DND-41 (cell line): ENCODE results near the gene NEK2.
"Not testable (repeated sequence)": the region's sequence is repeated elsewhere in the genome, so short reads cannot be mapped to it uniquely, and the experiment has no call there.

Source experiments
- ATAC-seq: fragments of 200-7000 bp; cut with Tn5 transposase; 3 replicates; pipeline ENCODE4 v1.9.1; 2021; ENCODE audit warnings: low read depth; ENCODE audit not compliant: insufficient read depth
- DNase-seq: peaks from one replicate; pipeline ENCODE4 v3.0.0-alpha.2; 2020
- H2AFZ ChIP-seq: 2 replicates; pipeline ENCODE4 v1.6.0; 2012; ENCODE audit warnings: low read depth, low read length
- H3K27ac ChIP-seq: 2 replicates; pipeline ENCODE4 v1.5.1; 2012; ENCODE audit warnings: low read length, inconsistent platforms
- H3K27me3 ChIP-seq: fragments of 200-600 bp; sonication (generic); 2 replicates; pipeline ENCODE4 v1.6.0; 2012; ENCODE audit warnings: low read length, mild to moderate bottlenecking, inconsistent platforms; ENCODE audit not compliant: insufficient read depth, poor library complexity
- H3K36me3 ChIP-seq: 2 replicates; pipeline ENCODE4 v1.5.1; 2012; ENCODE audit warnings: low read length, inconsistent platforms; ENCODE audit not compliant: insufficient read depth
- H3K4me1 ChIP-seq: 2 replicates; pipeline ENCODE4 v1.5.1; 2012; ENCODE audit warnings: mild to moderate bottlenecking, low read length; ENCODE audit not compliant: insufficient read depth
- H3K4me2 ChIP-seq: 2 replicates; pipeline ENCODE4 v1.6.0; 2012; ENCODE audit warnings: mild to moderate bottlenecking, moderate library complexity, low read length, inconsistent platforms; ENCODE audit not compliant: insufficient read depth
- H3K4me3 ChIP-seq, 2 experiments: fragments of 200-600 bp in 1 of 2; shearing (Covaris generic) in 1 of 2; 2 replicates each; pipeline ENCODE4 v1.5.1; 2012 to 2016; ENCODE audit warnings: inconsistent platforms in 2 of 2, low read length in 2 of 2, mild to moderate bottlenecking in 2 of 2, low read depth in 1 of 2, moderate library complexity in 1 of 2
- H3K79me2 ChIP-seq: 2 replicates; pipeline ENCODE4 v1.6.0; 2012; ENCODE audit warnings: low read length, inconsistent platforms; ENCODE audit not compliant: insufficient read depth
- H3K9ac ChIP-seq: 2 replicates; pipeline ENCODE4 v1.6.0; 2012; ENCODE audit warnings: low read depth, mild to moderate bottlenecking, inconsistent platforms, low read length, moderate library complexity
- H3K9me3 ChIP-seq: 2 replicates; pipeline ENCODE4 v1.5.1; 2012; ENCODE audit warnings: low read length, moderate library complexity, mild to moderate bottlenecking, inconsistent platforms; ENCODE audit not compliant: insufficient read depth, severe bottlenecking
- H4K20me1 ChIP-seq: 2 replicates; pipeline ENCODE4 v1.6.0; 2012; ENCODE audit warnings: low read length; ENCODE audit not compliant: insufficient read depth
- EZH2 ChIP-seq: IDR thresholded peaks from 3 replicates; pipeline ENCODE4 v1.6.1; 2012; ENCODE audit warnings: borderline replicate concordance, low read depth, mild to moderate bottlenecking, moderate library complexity, low read length, inconsistent platforms; ENCODE audit not compliant: severe bottlenecking
- TF ChIP-seq, protein P1 (sequence below): IDR thresholded peaks from 2 replicates; pipeline ENCODE4 v1.5.1; 2012; ENCODE audit warnings: borderline replicate concordance, low read length, moderate library complexity, mild to moderate bottlenecking; ENCODE audit not compliant: poor library complexity, severe bottlenecking; ENCODE audit errors: extremely low read depth

The NEK2 gene

DNA sequence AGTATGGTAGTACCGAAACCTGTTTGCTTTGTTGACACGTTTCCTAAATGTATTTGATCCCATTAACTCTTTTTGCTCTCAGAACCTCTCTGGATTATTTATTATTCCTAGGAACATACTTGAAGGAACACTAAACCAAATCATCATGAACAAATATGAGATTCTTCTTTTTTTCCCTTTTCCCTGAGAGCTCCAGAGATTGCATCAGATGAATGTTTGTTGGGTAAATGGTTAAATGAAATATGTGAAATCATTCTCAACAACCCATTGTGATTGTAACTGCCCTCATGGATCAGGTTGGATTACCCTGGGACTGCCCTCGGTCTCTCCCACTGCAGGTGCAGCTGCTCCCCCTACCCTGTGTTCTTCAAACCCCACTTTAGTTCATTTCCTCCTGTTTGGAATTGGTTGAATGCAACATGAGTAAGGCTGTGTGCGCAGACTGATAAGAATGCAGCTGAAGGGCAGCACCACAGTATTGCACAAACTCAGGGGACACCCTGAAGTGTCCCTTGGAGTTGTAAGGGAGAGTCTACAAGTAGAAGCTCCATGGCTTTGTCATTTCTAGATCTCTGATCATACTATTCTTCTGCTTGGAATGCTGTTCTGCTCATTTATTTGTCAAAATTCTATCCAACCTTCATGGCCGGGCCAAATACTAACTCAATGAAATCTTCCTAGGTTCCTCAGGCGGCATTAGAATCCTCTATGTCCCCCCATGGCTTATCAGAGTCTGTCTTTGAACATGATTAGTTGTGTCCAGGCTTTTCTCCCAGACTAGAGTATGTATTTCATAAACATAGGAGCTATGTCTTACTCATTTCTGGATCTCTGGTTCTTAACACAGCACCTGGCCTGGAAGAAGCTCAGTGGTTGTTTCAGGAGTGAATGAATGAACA is 47.1 kb upstream of the NEK2 start:
- Histone ChIP-seq H3K9me3 (no peaks in the 10 kb centered on the region), H4K20me1 (no peaks in the 10 kb centered on the region), H3K27ac (no peak overlapping the region), H3K36me3 (no peaks in the 10 kb centered on the region), H3K4me3 (no peak overlapping the region), H3K4me2 (no peak overlapping the region), H3K27me3 (no peaks in the 10 kb centered on the region), H3K79me2 (no peaks in the 10 kb centered on the region), H3K9ac (no peak overlapping the region), H2AFZ (no peak overlapping the region), H3K4me1 (no peaks in the 10 kb centered on the region)
- no peak for TF ChIP-seq EZH2
- TF ChIP-seq, protein P1, sequence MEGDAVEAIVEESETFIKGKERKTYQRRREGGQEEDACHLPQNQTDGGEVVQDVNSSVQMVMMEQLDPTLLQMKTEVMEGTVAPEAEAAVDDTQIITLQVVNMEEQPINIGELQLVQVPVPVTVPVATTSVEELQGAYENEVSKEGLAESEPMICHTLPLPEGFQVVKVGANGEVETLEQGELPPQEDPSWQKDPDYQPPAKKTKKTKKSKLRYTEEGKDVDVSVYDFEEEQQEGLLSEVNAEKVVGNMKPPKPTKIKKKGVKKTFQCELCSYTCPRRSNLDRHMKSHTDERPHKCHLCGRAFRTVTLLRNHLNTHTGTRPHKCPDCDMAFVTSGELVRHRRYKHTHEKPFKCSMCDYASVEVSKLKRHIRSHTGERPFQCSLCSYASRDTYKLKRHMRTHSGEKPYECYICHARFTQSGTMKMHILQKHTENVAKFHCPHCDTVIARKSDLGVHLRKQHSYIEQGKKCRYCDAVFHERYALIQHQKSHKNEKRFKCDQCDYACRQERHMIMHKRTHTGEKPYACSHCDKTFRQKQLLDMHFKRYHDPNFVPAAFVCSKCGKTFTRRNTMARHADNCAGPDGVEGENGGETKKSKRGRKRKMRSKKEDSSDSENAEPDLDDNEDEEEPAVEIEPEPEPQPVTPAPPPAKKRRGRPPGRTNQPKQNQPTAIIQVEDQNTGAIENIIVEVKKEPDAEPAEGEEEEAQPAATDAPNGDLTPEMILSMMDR, result no peak
- DNase-seq (no peak), ATAC-seq (no peak)

DNA sequence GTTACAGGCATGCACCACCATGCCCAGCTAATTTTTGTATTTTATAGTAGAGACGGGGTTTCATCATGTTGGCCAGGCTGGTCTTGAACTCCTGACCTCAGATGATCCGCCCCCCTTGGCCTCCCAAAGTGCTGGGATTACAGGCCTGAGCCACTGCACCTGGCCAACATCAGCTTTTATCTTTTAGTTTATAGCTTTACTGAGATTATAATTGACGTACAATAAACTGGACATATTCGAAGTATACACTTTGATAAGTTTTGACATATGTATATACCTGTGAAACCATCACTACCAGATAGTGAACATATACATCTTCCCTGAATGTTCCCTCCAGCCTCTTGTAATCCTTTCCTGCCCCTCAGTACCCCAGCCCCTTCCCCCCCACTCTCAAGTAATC is 41.1 kb upstream of the NEK2 start:
- not testable (repeated sequence) for ATAC-seq, H4K20me1 ChIP-seq, H3K36me3 ChIP-seq, H2AFZ ChIP-seq, H3K79me2 ChIP-seq, H3K4me3 ChIP-seq, H3K4me2 ChIP-seq, DNase-seq, H3K27me3 ChIP-seq, H3K9ac ChIP-seq, H3K27ac ChIP-seq, H3K4me1 ChIP-seq, H3K9me3 ChIP-seq

DNA sequence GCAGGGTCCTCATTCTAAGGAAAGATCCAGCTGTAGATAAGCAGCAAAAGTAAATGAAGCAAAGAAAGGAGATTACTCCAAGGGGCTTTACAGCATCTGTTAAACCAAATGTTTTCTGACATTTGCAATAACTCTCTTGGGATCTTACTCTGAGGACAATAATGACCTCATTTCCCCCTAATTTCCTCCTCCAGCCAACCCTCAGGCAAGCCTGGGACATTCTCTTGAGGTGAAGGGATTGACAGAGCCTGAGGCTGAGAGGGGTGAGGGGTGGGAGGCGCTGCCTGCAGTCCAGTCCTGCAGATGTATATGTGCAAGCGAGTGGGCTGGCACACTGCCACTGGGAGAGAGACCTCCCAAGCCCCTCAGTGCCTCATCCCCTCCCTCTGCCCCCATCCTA is 40.5 kb upstream of the NEK2 start:
- no peak overlapping the region for H2AFZ ChIP-seq
- no peaks in the 10 kb centered on the region for H3K36me3 ChIP-seq
- no peaks in the 10 kb centered on the region for H3K79me2 ChIP-seq
- no peak for DNase-seq
- no peak overlapping the region for H3K4me2 ChIP-seq
- H4K20me1 ChIP-seq, result no peaks in the 10 kb centered on the region
- no peak for ATAC-seq
- H3K9ac ChIP-seq, result no peak overlapping the region
- no peak overlapping the region for H3K4me3 ChIP-seq
- H3K27me3 ChIP-seq, result no peaks in the 10 kb centered on the region
- no peaks in the 10 kb centered on the region for H3K4me1 ChIP-seq
- TF ChIP-seq EZH2, result no peak
- TF ChIP-seq, protein P1, result no peak
- H3K9me3 ChIP-seq, result no peaks in the 10 kb centered on the region
- no peak overlapping the region for H3K27ac ChIP-seq

DNA sequence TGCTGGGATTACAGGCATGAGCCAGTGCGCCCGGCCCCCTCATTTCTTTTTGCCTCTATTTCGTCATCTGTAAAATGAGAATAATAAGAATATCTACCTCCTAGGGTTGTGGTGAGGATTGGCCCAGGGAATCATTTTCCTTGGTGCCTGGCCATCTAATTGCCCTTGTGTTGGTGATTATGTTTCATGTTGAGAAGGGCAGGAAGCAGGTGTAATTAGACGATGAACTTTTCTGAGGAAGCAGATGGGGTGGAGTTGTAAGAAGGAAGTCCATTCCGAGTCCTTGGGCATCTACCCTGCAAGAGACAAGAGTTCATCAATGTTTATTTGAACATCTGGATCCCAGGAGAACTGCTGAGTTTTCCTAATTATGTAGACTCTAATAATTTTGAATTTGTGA is 38.7 kb upstream of the NEK2 start:
- Histone ChIP-seq H3K27me3 (no peaks in the 10 kb centered on the region), H3K4me1 (no peaks in the 10 kb centered on the region), H3K27ac (no peak overlapping the region), H3K79me2 (no peaks in the 10 kb centered on the region), H2AFZ (no peak overlapping the region), H3K9ac (no peak overlapping the region), H3K36me3 (no peaks in the 10 kb centered on the region), H3K4me2 (no peak overlapping the region), H3K9me3 (no peaks in the 10 kb centered on the region), H4K20me1 (no peaks in the 10 kb centered on the region), H3K4me3 (no peak overlapping the region)
- DNase-seq (no peak), ATAC-seq (no peak)
- TF ChIP-seq, protein P1, result no peak
- no peak for TF ChIP-seq EZH2
